ENCODE data around the gene ACTBL2. TPM values are rescaled to one million over a fixed set of nuclear protein-coding genes. Genes with fewer than 3 reads are reported as not detected.

ACTBL2 gene
- total RNA-seq, 1 experiment from 2014 or later = 0.11 TPM

- ATAC-seq (no peak), DNase-seq (no peak)
- no peak overlapping the region for H3K9ac ChIP-seq (ENCODE audit: low read length)
- H3K27me3 ChIP-seq (ENCODE audit: low read length) = no peaks in the 10 kb centered on the region
- H2AFZ ChIP-seq (ENCODE audit: low read length) = no peak overlapping the region
- POLR2A ChIA-PET (ENCODE audit: unreplicated experiment) = interaction anchor here (0.6 kb wide), 1 partner anchor 355 kb away, joined by 7 read pairs; no protein-coding TSS in a partner anchor
- no peaks in the 10 kb centered on the region for H3F3A ChIP-seq (ENCODE audit: low read length, unreplicated experiment)
- no peak for TF ChIP-seq EZH2phosphoT487 (IDR thresholded peaks at IDR 0.05; ENCODE audit: borderline replicate concordance, low read length)
- TF ChIP-seq CTCF (conservative IDR thresholded peaks at IDR 0.05; ENCODE audit: low read depth, low read length) = no peak
- no peak for TF ChIP-seq EZH2 (IDR thresholded peaks at IDR 0.05; ENCODE audit: low read length, unreplicated experiment)
- no peaks in the 10 kb centered on the region for H3K36me3 ChIP-seq (ENCODE audit: low read depth, low read length)
- H3K4me1 ChIP-seq (ENCODE audit: insufficient read depth, low read length) = peaks cover 12% of the 10 kb centered on the region
- H3K27ac ChIP-seq (ENCODE audit: low read length) = no peak overlapping the region
- no peaks in the 10 kb centered on the region for H3K9me2 ChIP-seq (replicated peaks; ENCODE audit: low read length)
- H3K9me3 ChIP-seq (ENCODE audit: low read length) = no peaks in the 10 kb centered on the region
- no peaks in the 10 kb centered on the region for H3K79me2 ChIP-seq (ENCODE audit: low read length)
- no peak overlapping the region for H3K4me2 ChIP-seq (ENCODE audit: low read length)
- CTCF ChIA-PET = no interaction called here
- no TSS peak for BruUV-seq (replicated peaks)
- H3K4me3 ChIP-seq (ENCODE audit: low read length) = no peak overlapping the region
- no peaks in the 10 kb centered on the region for H4K20me1 ChIP-seq (ENCODE audit: low read length)
- intact Hi-C loops (cut with micrococcal nuclease) = no loop called here
These were observed 3.5 kb upstream of the ACTBL2 start for GRCh38 chr5:57486027-57486602.

GRCh38 chr5:57478826-57479225, 3.8 kb downstream of the ACTBL2 start:
- ATAC-seq (no peak), DNase-seq (no peak)
- no peak overlapping the region for H3K9ac ChIP-seq (ENCODE audit: low read length)
- H3K4me2 ChIP-seq (ENCODE audit: low read length) = no peak overlapping the region
- H3K27ac ChIP-seq (ENCODE audit: low read length) = no peak overlapping the region
- H3K79me2 ChIP-seq (ENCODE audit: low read length) = no peaks in the 10 kb centered on the region
- H3K4me3 ChIP-seq (ENCODE audit: low read length) = no peak overlapping the region
- no peaks in the 10 kb centered on the region for H3K36me3 ChIP-seq (ENCODE audit: low read depth, low read length)
- H2AFZ ChIP-seq (ENCODE audit: low read length) = no peak overlapping the region
- ChIA-PET CTCF (no interaction called here), POLR2A (ENCODE audit: unreplicated experiment) (no interaction called here)
- no peaks in the 10 kb centered on the region for H3K9me3 ChIP-seq (ENCODE audit: low read length)
- no peak for TF ChIP-seq EZH2phosphoT487 (IDR thresholded peaks at IDR 0.05; ENCODE audit: borderline replicate concordance, low read length)
- H3K9me2 ChIP-seq (replicated peaks; ENCODE audit: low read length) = no peaks in the 10 kb centered on the region
- BruUV-seq (replicated peaks) = no TSS peak
- H3F3A ChIP-seq (ENCODE audit: low read length, unreplicated experiment) = no peaks in the 10 kb centered on the region
- no peaks in the 10 kb centered on the region for H4K20me1 ChIP-seq (ENCODE audit: low read length)
- no peaks in the 10 kb centered on the region for H3K27me3 ChIP-seq (ENCODE audit: low read length)
- intact Hi-C loops (cut with micrococcal nuclease) = no loop called here
- H3K4me1 ChIP-seq (ENCODE audit: insufficient read depth, low read length) = 0 out of 2 replicates have a peak, but pooled peaks cover 3% of the 10 kb centered on the region

- TF ChIP-seq CTCF (conservative IDR thresholded peaks at IDR 0.05; ENCODE audit: low read depth, low read length) (no peak), EZH2phosphoT487 (IDR thresholded peaks at IDR 0.05; ENCODE audit: borderline replicate concordance, low read length) (no peak), EZH2 (IDR thresholded peaks at IDR 0.05; ENCODE audit: low read length, unreplicated experiment) (no peak)
- Histone ChIP-seq H3K36me3 (ENCODE audit: low read depth, low read length) (no peaks in the 10 kb centered on the region), H3K79me2 (ENCODE audit: low read length) (no peaks in the 10 kb centered on the region), H3F3A (ENCODE audit: low read length, unreplicated experiment) (no peaks in the 10 kb centered on the region), H3K27ac (ENCODE audit: low read length) (no peak overlapping the region), H3K27me3 (ENCODE audit: low read length) (no peaks in the 10 kb centered on the region), H3K9me2 (replicated peaks; ENCODE audit: low read length) (no peaks in the 10 kb centered on the region), H3K9ac (ENCODE audit: low read length) (no peak overlapping the region), H2AFZ (ENCODE audit: low read length) (no peak overlapping the region), H3K4me3 (ENCODE audit: low read length) (no peak overlapping the region), H3K9me3 (ENCODE audit: low read length) (no peaks in the 10 kb centered on the region), H3K4me2 (ENCODE audit: low read length) (no peak overlapping the region), H4K20me1 (ENCODE audit: low read length) (no peaks in the 10 kb centered on the region), H3K4me1 (ENCODE audit: insufficient read depth, low read length) (no peaks in the 10 kb centered on the region)
- ChIA-PET CTCF (no interaction called here), POLR2A (ENCODE audit: unreplicated experiment) (no interaction called here)
- no TSS peak for BruUV-seq (replicated peaks)
- DNase-seq = no peak
- ATAC-seq = no peak
- intact Hi-C loops (cut with micrococcal nuclease) = no loop called here
These were observed 6.0 kb downstream of the ACTBL2 start for GRCh38 chr5:57476601-57477056.

Data from PC-3 (cell line).